Muscle of leg (tissue), 11 donors: ENCODE measurements around the gene OXCT2. TPM values are rescaled to one million over a fixed set of nuclear protein-coding genes. Genes with fewer than 3 reads are reported as not detected.

ENCODE experiments used
- DNase-seq: peaks from one replicate; pipeline ENCODE4 v3.0.0; 2013
- H3K27ac ChIP-seq: one replicate; pipeline ENCODE4 v1.5.1; 2013; ENCODE audit warnings: mild to moderate bottlenecking, low read length, control low read depth
- H3K27me3 ChIP-seq: one replicate; pipeline ENCODE4 v1.6.1; 2013; ENCODE audit warnings: low read length; ENCODE audit not compliant: control insufficient read depth, insufficient read depth
- H3K36me3 ChIP-seq: one replicate; pipeline ENCODE4 v1.6.1; 2013; ENCODE audit warnings: low read length; ENCODE audit not compliant: control insufficient read depth, insufficient read depth
- H3K4me1 ChIP-seq: one replicate; pipeline ENCODE4 v1.6.1; 2013; ENCODE audit warnings: low read length; ENCODE audit not compliant: control insufficient read depth, insufficient read depth
- H3K4me3 ChIP-seq: one replicate; pipeline ENCODE4 v1.5.1; 2013; ENCODE audit warnings: low read length, control low read depth
- H3K9me3 ChIP-seq: replicated peaks from 2 replicates; pipeline ENCODE4 v1.6.1; 2013; ENCODE audit warnings: low read depth, low read length; ENCODE audit not compliant: control insufficient read depth
- WGBS: methylation state at CpG from one replicate; pipeline ENCODE4 v1.1.5; 2013; ENCODE audit warnings: missing lambda C conversion rate; ENCODE audit not compliant: insufficient coverage; 5-methylcytosine and 5-hydroxymethylcytosine counted together
- polyA plus RNA-seq, 8 donors: library from polyadenylated mRNA; unstranded; fragments of 120-200 nt; gene quantifications; one replicate each; pipeline versions ENCODE4 v1.2.1 to v1.2.3, GENCODE V29; 2013; ENCODE audit warnings: inconsistent platforms in 1 of 8, low replicate concordance in 1 of 8; ENCODE audit not compliant: insufficient read length in 8 of 8, insufficient read depth in 1 of 8
- total RNA-seq: library from RNA; stranded (reverse); fragments of 120-200 nt; gene quantifications from one replicate; pipeline ENCODE4 v1.2.4, GENCODE V29; 2013

Gene OXCT2
- total and polyA plus RNA-seq, 9 donors: 0.09 to 0.47 (median 0.30) TPM; not detected in 2

DNA sequence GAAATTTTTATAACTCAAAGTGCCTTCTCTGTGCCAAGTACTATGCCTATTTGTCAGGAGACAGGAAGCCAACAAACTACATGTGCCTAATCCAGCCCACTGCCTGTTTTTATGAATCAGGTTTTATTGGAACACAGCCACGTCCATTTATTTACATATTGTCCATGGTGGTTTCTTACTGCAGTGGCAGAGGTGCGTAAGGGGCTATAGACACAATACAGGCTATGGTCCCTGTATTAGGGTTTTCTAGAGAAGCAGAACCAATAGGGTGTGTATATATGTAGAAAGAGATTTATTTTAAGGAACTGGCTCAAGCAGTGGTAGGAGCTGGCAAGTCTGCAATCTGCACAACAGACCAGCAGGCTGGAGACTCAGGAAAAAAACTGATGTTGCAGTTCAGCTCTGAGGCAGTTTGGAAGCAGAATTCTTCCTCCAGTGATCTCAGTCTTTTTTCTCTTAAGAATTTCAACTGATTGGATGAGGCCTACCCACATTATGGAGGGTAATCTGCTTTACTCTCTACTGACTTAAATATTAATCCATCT is 17.1 kb downstream of the OXCT2 start:
- Histone ChIP-seq H3K27me3 (no peaks in the 10 kb centered on the region), H3K9me3 (no peaks in the 10 kb centered on the region), H3K4me1 (no peaks in the 10 kb centered on the region), H3K36me3 (peaks cover 77% of the 10 kb centered on the region), H3K4me3 (no peak overlapping the region), H3K27ac (no peak overlapping the region)
- no peak for DNase-seq
- WGBS: 100% methylated on average over 1 of the region's 2 CpGs

DNA sequence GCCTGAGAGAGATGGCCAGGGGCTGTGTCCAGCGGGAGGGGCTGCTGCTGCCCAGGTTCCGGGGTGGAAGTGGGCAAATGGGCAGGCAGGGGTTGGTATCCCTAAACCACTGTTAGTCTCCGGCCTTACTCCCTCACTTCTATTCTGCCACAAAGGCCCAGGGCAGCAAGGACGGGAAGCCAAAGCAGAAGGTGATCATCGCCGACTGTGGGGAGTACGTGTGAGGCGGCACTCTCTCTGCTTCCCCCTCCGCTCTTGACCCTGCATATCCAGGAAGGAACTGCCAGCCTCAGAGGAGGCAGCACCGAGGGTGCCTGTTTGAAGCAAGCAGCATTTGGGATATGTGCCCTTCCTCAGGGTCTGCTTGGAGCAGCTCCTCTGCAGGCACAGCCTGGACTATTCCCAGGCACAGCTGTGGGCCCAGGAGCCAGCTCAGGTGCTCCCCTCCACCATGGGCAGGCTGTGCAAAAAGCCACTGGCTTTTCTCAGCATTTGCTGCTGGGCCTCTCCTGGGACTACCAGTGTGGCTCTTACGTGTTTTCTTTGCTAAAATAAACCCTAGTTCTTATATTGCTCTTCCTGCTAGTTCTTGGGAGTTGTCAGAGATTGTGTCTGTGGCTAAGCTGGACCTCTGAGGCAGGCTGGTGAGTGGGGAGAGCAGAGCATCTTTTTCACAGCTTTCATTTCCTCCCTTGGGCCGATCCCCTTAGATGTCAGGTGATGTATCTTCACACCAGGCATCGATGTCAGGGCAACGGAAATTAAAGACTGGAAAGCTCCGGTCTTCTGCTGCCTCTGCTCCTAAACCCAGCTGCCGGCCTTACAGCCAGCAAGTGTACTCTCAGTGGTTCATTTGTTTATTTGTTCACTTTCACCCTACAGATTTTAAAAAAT is 17.8 kb downstream of the OXCT2 start:
- DNase-seq: no peak
- Histone ChIP-seq H3K27me3 (no peaks in the 10 kb centered on the region), H3K9me3 (no peaks in the 10 kb centered on the region), H3K4me1 (no peaks in the 10 kb centered on the region), H3K36me3 (peaks cover 80% of the 10 kb centered on the region), H3K27ac (no peak overlapping the region), H3K4me3 (no peak overlapping the region)
- 86% methylated on average over 12 of the region's 16 CpGs for WGBS

DNA sequence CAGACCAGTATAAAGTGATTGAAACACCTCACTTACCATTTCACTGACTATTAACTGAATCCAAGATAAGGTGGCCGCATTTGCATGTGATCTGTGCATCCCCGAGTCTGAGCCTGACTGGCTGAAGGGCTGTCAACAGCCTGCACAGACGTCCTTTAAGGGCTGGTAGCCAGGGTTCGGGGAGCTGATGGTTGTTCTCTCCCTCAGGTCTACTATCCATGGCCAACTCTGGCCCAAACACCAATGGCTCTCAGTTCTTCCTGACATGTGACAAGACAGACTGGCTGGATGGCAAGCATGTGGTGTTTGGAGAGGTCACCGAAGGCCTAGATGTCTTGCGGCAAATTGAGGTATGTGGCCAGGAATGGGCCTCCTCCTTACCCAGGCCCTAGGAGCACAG is 18.4 kb downstream of the OXCT2 start:
- WGBS: 85% methylated on average over 6 of the region's 6 CpGs
- H3K9me3 ChIP-seq: no peaks in the 10 kb centered on the region
- H3K27ac ChIP-seq: no peak overlapping the region
- H3K27me3 ChIP-seq: no peaks in the 10 kb centered on the region
- no peak for DNase-seq
- H3K4me3 ChIP-seq: no peak overlapping the region
- no peaks in the 10 kb centered on the region for H3K4me1 ChIP-seq
- H3K36me3 ChIP-seq: peaks cover 82% of the 10 kb centered on the region

GRCh38 chr1:39751595-39751994 is 19.6 kb downstream of the OXCT2 start:
- WGBS: 97% methylated on average over 4 of the region's 7 CpGs
- H3K27me3 ChIP-seq: no peaks in the 10 kb centered on the region
- no peak overlapping the region for H3K27ac ChIP-seq
- no peak overlapping the region for H3K4me3 ChIP-seq
- no peak for DNase-seq
- H3K9me3 ChIP-seq: no peaks in the 10 kb centered on the region
- H3K36me3 ChIP-seq: peaks cover 82% of the 10 kb centered on the region
- no peaks in the 10 kb centered on the region for H3K4me1 ChIP-seq

DNA sequence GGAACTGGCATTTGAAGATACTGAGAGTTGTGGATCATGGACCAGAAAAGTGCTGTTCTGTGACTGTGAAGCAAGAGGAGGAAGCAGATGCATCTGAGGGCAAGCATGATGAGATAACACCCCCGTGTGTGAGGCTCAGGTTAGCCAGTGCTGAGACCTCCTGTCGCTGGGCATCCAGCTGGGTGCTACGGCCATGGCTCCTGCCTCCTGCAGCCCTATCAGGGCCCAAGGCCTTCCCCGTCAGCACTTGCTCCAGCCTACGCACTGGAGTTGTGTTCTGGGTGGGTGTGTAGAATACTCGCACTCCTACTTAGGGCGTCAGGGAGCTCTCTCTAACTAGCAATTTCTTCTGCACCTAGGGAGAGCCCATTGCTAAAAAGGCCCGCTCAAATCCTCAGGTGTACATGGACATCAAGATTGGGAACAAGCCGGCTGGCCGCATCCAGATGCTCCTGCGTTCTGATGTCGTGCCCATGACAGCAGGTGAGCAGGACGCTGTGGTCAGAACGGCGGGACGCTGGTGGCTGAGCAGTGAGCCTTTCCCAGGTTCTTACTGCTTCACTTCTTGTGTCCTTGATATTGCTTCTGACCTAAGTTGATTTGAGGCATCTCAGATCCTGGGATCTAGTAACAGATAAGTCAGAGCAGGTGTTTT is 26.0 kb downstream of the OXCT2 start:
- no peaks in the 10 kb centered on the region for H3K9me3 ChIP-seq
- H3K4me1 ChIP-seq: no peaks in the 10 kb centered on the region

DNA sequence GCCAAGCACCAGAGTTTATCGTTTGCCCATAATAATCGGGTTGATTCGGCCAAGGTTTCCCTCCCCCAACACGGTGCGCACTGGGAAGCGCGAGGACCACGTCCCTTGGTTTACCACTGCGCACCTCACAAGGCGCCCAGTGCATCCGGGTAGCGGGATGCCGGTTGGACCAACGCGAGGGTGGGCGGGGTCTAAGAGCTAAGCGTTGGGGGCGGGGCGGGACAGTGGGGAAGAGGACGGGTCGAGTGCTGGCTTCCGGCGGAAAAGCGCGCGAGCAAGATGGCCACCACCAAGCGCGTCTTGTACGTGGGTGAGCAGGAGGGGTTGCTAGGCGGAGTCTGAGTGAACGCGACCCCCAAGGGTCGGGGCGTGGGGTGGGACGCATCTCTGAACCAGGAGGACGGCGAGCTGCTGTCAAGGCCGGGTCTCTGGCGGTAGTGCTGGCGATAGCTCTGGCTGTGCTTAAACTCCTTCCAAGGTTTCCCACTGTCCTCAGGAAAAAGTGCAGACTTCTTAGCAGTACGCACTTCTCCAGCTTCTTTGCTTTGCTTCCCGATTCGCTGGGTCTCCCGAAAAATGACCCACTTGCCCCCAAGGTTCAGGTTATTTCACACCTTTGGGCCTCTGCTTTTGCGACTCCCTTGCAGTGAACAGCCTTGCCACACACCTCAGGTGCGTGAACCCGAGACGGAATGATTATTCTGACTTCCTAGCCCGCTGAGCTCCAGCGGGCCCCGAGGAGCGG is 32.4 kb downstream of the OXCT2 start, which contains the start of gene PPIE:
PPIE (plus strand) TSS at position 261 of the 745 bp plus-strand sequence; CDS start at position 280, 19 bp downstream.
- under 1% methylated on average over 43 of the region's 52 CpGs for WGBS

More for the DNA sequence above, 26.0 kb downstream of the OXCT2 start:
- no peak for DNase-seq
- no peak overlapping the region for H3K27ac ChIP-seq
- H3K27me3 ChIP-seq: no peaks in the 10 kb centered on the region
- WGBS: 96% methylated on average over 12 of the region's 16 CpGs
- no peak overlapping the region for H3K4me3 ChIP-seq
- peaks cover 70% of the 10 kb centered on the region for H3K36me3 ChIP-seq

DNA sequence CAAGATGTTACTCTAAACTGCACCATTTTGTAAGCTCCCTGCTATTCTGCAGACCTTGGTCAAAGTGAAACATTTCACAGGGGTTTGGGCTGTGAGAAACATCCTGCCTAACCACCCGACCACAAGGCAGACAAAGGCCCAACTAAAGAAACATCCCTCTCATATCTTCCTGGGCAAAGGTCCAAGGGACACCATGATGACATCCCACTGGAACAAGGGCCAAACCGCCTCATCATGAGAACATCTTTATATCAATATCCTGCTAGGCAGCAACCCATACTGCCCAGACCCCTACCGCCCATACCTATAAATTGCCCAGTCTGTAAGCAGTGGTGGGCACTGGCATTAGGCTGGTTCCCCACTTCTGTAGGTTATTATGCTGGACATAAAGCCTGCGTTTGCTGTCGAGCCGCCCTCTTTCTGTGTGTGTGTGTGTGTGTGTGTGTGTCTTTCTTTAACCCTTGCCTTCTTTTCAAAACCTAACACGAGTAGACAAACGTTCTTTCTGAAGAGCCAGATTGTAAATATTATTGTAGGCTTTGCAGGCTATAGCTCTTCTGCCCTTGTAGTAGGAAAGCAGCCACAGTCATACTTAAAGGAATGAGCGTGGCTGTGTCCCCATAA is 33.5 kb downstream of the OXCT2 start:
- H3K4me3 ChIP-seq: no peak overlapping the region
- peaks cover 9% of the 10 kb centered on the region for H3K4me1 ChIP-seq
- H3K9me3 ChIP-seq: no peaks in the 10 kb centered on the region
- DNase-seq: peak; percentile 35
- H3K27ac ChIP-seq: no peak overlapping the region
- 60% methylated on average over 1 of the region's 9 CpGs for WGBS
- peaks cover 14% of the 10 kb centered on the region for H3K36me3 ChIP-seq
- H3K27me3 ChIP-seq: peaks cover 18% of the 10 kb centered on the region

More for the DNA sequence above, 32.4 kb downstream of the OXCT2 start, which contains the start of gene PPIE:
- Histone ChIP-seq H3K27me3 (peaks cover 12% of the 10 kb centered on the region), H3K9me3 (no peaks in the 10 kb centered on the region), H3K4me3 (peak within 1 kb of the TSS; percentile 89), H3K27ac (peak within 1 kb of the TSS; percentile 66), H3K4me1 (peaks cover 9% of the 10 kb centered on the region), H3K36me3 (peaks cover 25% of the 10 kb centered on the region)
- peak; percentile 94 for DNase-seq

DNA sequence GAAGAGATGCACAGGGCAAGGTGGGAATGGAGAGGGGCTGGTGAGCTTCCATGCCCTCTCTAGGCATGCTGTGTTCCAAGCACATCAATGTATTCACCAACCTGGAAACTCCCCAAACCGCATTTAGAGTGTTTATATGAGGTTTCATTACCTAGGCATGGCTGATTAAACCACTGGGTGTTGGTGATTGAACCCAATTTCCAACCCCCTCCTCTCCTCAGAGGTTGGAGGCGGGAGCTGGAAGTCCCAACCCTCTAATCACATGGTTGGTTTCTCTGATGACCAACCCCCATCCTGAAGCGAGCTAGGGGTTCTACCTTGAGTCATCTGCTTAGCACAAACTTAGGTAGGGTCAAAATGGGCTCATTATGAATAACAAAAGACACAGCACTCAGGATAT is 35.4 kb downstream of the OXCT2 start:
- no peaks in the 10 kb centered on the region for H3K9me3 ChIP-seq
- WGBS: no CpG with 5 or more reads among the region's 3 CpGs
- no peak overlapping the region for H3K4me3 ChIP-seq
- no peak for DNase-seq
- H3K4me1 ChIP-seq: peaks cover 9% of the 10 kb centered on the region
- no peak overlapping the region for H3K27ac ChIP-seq
- peaks cover 23% of the 10 kb centered on the region for H3K27me3 ChIP-seq
- H3K36me3 ChIP-seq: peaks cover 2% of the 10 kb centered on the region

DNA sequence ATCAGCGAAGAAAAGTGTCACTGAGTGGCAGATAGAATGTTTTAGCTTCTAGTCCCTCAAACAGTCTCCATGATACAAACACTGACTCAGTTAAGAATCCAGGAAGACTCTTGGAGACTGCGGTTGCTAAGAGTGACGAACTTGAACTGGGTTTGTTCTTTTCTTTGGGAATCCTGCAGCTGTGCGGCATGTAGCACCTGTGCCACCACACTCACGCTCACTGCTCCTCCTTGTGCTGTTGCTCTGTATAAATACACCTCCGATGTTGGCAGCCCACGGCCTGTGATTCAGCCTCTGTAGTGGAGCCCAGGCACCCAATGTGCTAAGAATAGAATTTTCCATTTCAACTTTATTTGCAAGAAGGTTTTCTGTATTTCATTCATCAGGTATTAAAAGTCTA is 38.0 kb downstream of the OXCT2 start:
- Histone ChIP-seq H3K36me3 (no peaks in the 10 kb centered on the region), H3K4me1 (no peaks in the 10 kb centered on the region), H3K4me3 (no peak overlapping the region), H3K27ac (no peak overlapping the region), H3K9me3 (no peaks in the 10 kb centered on the region), H3K27me3 (peaks cover 39% of the 10 kb centered on the region)
- DNase-seq: no peak
- WGBS: 73% methylated on average over 2 of the region's 7 CpGs
